PC-9 (cell line): ENCODE results near the gene ME3.

Source experiments
- EZH2 ChIP-seq: fragments of 200-600 bp; sonication (generic); IDR thresholded peaks from 2 replicates; pipeline ENCODE4 v1.8.0; 2017; ENCODE audit warnings: antibody characterized with exemption, low read depth
- TF ChIP-seq, protein P1 (sequence below): fragments of 200-600 bp; sonication (generic); conservative IDR thresholded peaks from 2 replicates; pipeline ENCODE4 v1.6.1; 2017; ENCODE audit warnings: mixed run types, antibody characterized with exemption, mild to moderate bottlenecking, moderate library complexity

GRCh38 chr11:86623736-86624135 lies 48.7 kb downstream of the ME3 start:
- TF ChIP-seq, protein P1, sequence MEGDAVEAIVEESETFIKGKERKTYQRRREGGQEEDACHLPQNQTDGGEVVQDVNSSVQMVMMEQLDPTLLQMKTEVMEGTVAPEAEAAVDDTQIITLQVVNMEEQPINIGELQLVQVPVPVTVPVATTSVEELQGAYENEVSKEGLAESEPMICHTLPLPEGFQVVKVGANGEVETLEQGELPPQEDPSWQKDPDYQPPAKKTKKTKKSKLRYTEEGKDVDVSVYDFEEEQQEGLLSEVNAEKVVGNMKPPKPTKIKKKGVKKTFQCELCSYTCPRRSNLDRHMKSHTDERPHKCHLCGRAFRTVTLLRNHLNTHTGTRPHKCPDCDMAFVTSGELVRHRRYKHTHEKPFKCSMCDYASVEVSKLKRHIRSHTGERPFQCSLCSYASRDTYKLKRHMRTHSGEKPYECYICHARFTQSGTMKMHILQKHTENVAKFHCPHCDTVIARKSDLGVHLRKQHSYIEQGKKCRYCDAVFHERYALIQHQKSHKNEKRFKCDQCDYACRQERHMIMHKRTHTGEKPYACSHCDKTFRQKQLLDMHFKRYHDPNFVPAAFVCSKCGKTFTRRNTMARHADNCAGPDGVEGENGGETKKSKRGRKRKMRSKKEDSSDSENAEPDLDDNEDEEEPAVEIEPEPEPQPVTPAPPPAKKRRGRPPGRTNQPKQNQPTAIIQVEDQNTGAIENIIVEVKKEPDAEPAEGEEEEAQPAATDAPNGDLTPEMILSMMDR = no peak
- TF ChIP-seq EZH2 = no peak
